ENCODE measurements around the gene CCPG1.

GRCh38 chr15:55357774-55358173 lies 50.4 kb downstream of the CCPG1 start:
- TF ChIP-seq, protein P1, sequence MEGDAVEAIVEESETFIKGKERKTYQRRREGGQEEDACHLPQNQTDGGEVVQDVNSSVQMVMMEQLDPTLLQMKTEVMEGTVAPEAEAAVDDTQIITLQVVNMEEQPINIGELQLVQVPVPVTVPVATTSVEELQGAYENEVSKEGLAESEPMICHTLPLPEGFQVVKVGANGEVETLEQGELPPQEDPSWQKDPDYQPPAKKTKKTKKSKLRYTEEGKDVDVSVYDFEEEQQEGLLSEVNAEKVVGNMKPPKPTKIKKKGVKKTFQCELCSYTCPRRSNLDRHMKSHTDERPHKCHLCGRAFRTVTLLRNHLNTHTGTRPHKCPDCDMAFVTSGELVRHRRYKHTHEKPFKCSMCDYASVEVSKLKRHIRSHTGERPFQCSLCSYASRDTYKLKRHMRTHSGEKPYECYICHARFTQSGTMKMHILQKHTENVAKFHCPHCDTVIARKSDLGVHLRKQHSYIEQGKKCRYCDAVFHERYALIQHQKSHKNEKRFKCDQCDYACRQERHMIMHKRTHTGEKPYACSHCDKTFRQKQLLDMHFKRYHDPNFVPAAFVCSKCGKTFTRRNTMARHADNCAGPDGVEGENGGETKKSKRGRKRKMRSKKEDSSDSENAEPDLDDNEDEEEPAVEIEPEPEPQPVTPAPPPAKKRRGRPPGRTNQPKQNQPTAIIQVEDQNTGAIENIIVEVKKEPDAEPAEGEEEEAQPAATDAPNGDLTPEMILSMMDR (IDR thresholded peaks at IDR 0.05 in 2 of 3, conservative IDR thresholded peaks at IDR 0.05 in 1 of 3; ENCODE audit: borderline replicate concordance in 1 of 3, insufficient read depth in 1 of 3, low read depth in 2 of 3, low read length in 2 of 3), result no peak
- TF ChIP-seq CEBPB (IDR thresholded peaks at IDR 0.05; ENCODE audit: low read depth), result no peak
- TF ChIP-seq POLR2A (IDR thresholded peaks at IDR 0.05; ENCODE audit: borderline replicate concordance, extremely low read depth, insufficient read depth, insufficient read length), result no peak
- no peak for TF ChIP-seq ZNF274 (IDR thresholded peaks at IDR 0.05; ENCODE audit: low read depth, low read length)
- TF ChIP-seq POLR2AphosphoS5 (IDR thresholded peaks at IDR 0.05; ENCODE audit: low read depth, low read length), result no peak
- TF ChIP-seq, protein P2, sequence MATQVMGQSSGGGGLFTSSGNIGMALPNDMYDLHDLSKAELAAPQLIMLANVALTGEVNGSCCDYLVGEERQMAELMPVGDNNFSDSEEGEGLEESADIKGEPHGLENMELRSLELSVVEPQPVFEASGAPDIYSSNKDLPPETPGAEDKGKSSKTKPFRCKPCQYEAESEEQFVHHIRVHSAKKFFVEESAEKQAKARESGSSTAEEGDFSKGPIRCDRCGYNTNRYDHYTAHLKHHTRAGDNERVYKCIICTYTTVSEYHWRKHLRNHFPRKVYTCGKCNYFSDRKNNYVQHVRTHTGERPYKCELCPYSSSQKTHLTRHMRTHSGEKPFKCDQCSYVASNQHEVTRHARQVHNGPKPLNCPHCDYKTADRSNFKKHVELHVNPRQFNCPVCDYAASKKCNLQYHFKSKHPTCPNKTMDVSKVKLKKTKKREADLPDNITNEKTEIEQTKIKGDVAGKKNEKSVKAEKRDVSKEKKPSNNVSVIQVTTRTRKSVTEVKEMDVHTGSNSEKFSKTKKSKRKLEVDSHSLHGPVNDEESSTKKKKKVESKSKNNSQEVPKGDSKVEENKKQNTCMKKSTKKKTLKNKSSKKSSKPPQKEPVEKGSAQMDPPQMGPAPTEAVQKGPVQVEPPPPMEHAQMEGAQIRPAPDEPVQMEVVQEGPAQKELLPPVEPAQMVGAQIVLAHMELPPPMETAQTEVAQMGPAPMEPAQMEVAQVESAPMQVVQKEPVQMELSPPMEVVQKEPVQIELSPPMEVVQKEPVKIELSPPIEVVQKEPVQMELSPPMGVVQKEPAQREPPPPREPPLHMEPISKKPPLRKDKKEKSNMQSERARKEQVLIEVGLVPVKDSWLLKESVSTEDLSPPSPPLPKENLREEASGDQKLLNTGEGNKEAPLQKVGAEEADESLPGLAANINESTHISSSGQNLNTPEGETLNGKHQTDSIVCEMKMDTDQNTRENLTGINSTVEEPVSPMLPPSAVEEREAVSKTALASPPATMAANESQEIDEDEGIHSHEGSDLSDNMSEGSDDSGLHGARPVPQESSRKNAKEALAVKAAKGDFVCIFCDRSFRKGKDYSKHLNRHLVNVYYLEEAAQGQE (IDR thresholded peaks at IDR 0.05; ENCODE audit: low read depth), result no peak
- no peak for TF ChIP-seq CBX3 (IDR thresholded peaks at IDR 0.05; ENCODE audit: low read depth)
- no peak for TF ChIP-seq FOSL1 (IDR thresholded peaks at IDR 0.05; ENCODE audit: low read depth)
- TF ChIP-seq TCF7L2 (IDR thresholded peaks at IDR 0.05; ENCODE audit: borderline replicate concordance, extremely low read depth, insufficient read depth, insufficient read length), result no peak
- TF ChIP-seq RAD21 (IDR thresholded peaks at IDR 0.05; ENCODE audit: low read depth), result no peak
- TF ChIP-seq EZH2 (IDR thresholded peaks at IDR 0.05), result no peak
- TF ChIP-seq SIN3A (IDR thresholded peaks at IDR 0.05; ENCODE audit: low read depth), result no peak
- no peak for TF ChIP-seq YY1 (IDR thresholded peaks at IDR 0.05; ENCODE audit: extremely low read depth, insufficient replicate concordance, low read depth, low read length)
